HepG2 (cell line): ENCODE results near the gene AKR1A1.

ENCODE experiments used
- EZH2 ChIP-seq: conservative IDR thresholded peaks from 2 replicates; pipeline ENCODE4 v1.6.1; 2012; ENCODE audit warnings: mild to moderate bottlenecking, low read depth, low read length, moderate library complexity
- HMGXB4 ChIP-seq, 2 experiments: sonication (generic) in 1 of 2; formaldehyde crosslinking in 1 of 2; IDR thresholded peaks; 2 replicates each; pipeline versions ENCODE4 v1.4.0 to v1.6.1; 2018 to 2020; ENCODE audit warnings: missing genetic modification reagents in 2 of 2, borderline replicate concordance in 1 of 2, low read depth in 1 of 2, mild to moderate bottlenecking in 1 of 2, missing biosample characterization in 1 of 2
- HNF1A ChIP-seq, 2 experiments: sonication (generic) in 1 of 2; formaldehyde crosslinking in 1 of 2; IDR thresholded peaks; 2 replicates each; pipeline versions ENCODE4 v1.4.0 to v1.6.1; 2016 to 2020; ENCODE audit warnings: borderline replicate concordance in 1 of 2, low read depth in 1 of 2, mild to moderate bottlenecking in 1 of 2, missing genetic modification reagents in 1 of 2
- MXD3 ChIP-seq: IDR thresholded peaks from 2 replicates; pipeline ENCODE4 v1.6.1; 2016; ENCODE audit warnings: mild to moderate bottlenecking, missing biosample characterization, missing genetic modification reagents
- NFATC3 ChIP-seq: sonication (generic); formaldehyde crosslinking; IDR thresholded peaks from 2 replicates; pipeline ENCODE4 v1.5.1; 2020; ENCODE audit warnings: mild to moderate bottlenecking, missing genetic modification reagents
- SRF ChIP-seq: IDR thresholded peaks from 2 replicates; pipeline ENCODE4 v1.6.1; 2011; ENCODE audit warnings: mild to moderate bottlenecking, low read depth, low read length, moderate library complexity
- TF ChIP-seq, protein P1 (sequence below), 2 experiments: IDR thresholded peaks; 2 replicates each; pipeline ENCODE4 v1.6.1; 2011 to 2012; ENCODE audit warnings: low read length in 2 of 2, borderline replicate concordance in 1 of 2, low read depth in 1 of 2, mild to moderate bottlenecking in 1 of 2, moderate library complexity in 1 of 2
- TF ChIP-seq, protein P2 (sequence below): sonication (generic); formaldehyde crosslinking; IDR thresholded peaks from 2 replicates; pipeline ENCODE4 v1.8.0; 2022; ENCODE audit warnings: mild to moderate bottlenecking, missing genetic modification reagents; ENCODE audit not compliant: insufficient replicate concordance

GRCh38 chr1:45594412-45594811 is 43.8 kb downstream of the AKR1A1 start:
- TF ChIP-seq HMGXB4 (CRISPR knock-in tag; IDR thresholded peaks at IDR 0.05; ENCODE audit: borderline replicate concordance in 1 of 2, low read depth in 1 of 2) (no peak), MXD3 (no peak), HNF1A (IDR thresholded peaks at IDR 0.05; ENCODE audit: low read depth) (no peak), HNF1A (CRISPR knock-in tag; IDR thresholded peaks at IDR 0.05; ENCODE audit: borderline replicate concordance) (no peak), EZH2 (no peak), SRF (no peak), NFATC3 (CRISPR knock-in tag) (no peak)
- TF ChIP-seq, protein P1, sequence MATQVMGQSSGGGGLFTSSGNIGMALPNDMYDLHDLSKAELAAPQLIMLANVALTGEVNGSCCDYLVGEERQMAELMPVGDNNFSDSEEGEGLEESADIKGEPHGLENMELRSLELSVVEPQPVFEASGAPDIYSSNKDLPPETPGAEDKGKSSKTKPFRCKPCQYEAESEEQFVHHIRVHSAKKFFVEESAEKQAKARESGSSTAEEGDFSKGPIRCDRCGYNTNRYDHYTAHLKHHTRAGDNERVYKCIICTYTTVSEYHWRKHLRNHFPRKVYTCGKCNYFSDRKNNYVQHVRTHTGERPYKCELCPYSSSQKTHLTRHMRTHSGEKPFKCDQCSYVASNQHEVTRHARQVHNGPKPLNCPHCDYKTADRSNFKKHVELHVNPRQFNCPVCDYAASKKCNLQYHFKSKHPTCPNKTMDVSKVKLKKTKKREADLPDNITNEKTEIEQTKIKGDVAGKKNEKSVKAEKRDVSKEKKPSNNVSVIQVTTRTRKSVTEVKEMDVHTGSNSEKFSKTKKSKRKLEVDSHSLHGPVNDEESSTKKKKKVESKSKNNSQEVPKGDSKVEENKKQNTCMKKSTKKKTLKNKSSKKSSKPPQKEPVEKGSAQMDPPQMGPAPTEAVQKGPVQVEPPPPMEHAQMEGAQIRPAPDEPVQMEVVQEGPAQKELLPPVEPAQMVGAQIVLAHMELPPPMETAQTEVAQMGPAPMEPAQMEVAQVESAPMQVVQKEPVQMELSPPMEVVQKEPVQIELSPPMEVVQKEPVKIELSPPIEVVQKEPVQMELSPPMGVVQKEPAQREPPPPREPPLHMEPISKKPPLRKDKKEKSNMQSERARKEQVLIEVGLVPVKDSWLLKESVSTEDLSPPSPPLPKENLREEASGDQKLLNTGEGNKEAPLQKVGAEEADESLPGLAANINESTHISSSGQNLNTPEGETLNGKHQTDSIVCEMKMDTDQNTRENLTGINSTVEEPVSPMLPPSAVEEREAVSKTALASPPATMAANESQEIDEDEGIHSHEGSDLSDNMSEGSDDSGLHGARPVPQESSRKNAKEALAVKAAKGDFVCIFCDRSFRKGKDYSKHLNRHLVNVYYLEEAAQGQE (IDR thresholded peaks at IDR 0.05; ENCODE audit: borderline replicate concordance in 1 of 2, low read depth in 1 of 2, low read length in 2 of 2) = no peak
- TF ChIP-seq, protein P2, sequence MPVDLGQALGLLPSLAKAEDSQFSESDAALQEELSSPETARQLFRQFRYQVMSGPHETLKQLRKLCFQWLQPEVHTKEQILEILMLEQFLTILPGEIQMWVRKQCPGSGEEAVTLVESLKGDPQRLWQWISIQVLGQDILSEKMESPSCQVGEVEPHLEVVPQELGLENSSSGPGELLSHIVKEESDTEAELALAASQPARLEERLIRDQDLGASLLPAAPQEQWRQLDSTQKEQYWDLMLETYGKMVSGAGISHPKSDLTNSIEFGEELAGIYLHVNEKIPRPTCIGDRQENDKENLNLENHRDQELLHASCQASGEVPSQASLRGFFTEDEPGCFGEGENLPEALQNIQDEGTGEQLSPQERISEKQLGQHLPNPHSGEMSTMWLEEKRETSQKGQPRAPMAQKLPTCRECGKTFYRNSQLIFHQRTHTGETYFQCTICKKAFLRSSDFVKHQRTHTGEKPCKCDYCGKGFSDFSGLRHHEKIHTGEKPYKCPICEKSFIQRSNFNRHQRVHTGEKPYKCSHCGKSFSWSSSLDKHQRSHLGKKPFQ (CRISPR knock-in tag) = no peak
